ENCODE data around the gene LRRC2.

DNA sequence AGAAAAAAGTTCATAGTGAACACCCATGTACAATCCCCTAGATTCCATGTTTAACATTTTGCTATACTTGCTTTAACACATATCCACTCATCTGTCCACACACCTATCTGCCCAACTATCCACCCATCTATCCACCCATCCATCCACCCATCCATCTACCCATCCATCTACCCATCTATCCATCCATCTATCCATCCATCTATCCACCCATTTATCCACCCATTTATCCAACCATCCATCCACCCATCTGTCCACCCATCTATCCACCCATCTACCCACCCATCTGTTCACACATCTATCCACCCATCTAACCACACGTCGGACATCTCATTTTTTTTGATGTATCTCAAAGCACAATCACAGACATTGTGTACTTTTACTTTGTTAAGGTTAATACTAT, 42.5 kb downstream of the LRRC2 start:
- TF ChIP-seq CTCF (IDR thresholded peaks at IDR 0.05; ENCODE audit: borderline replicate concordance, extremely low read depth, low read length, poor library complexity, severe bottlenecking) (no peak), EZH2 (IDR thresholded peaks at IDR 0.05; ENCODE audit: borderline replicate concordance, low read depth, low read length, severe bottlenecking) (no peak)

Measured in DND-41 (cell line).